Liver (tissue), 9 donors: ENCODE results near the gene ARFIP1. TPM values are rescaled to one million over a fixed set of nuclear protein-coding genes. Genes with fewer than 3 reads are reported as not detected.

Experiments
- DNase-seq: peaks from one replicate; pipeline ENCODE4 v3.0.0-alpha.2; 2017; ENCODE audit warnings: low spot score
- H3K27ac ChIP-seq, 2 donors: one replicate each; pipeline ENCODE4 v1.7.0; 2013; ENCODE audit warnings: inconsistent platforms in 2 of 2, low read length in 2 of 2, control low read depth in 1 of 2, low read depth in 1 of 2, mild to moderate bottlenecking in 1 of 2
- H3K27me3 ChIP-seq, 4 donors: one replicate each; pipeline versions ENCODE4 v1.6.1 to v1.7.0; 2013; ENCODE audit warnings: low read length in 3 of 4, inconsistent platforms in 1 of 4, mild to moderate bottlenecking in 1 of 4, moderate library complexity in 1 of 4; ENCODE audit not compliant: control insufficient read depth in 4 of 4, insufficient read depth in 4 of 4
- H3K36me3 ChIP-seq, 4 donors: one replicate each; pipeline versions ENCODE4 v1.6.1 to v1.7.0; 2013; ENCODE audit warnings: low read length in 3 of 4, mild to moderate bottlenecking in 3 of 4, low read depth in 1 of 4, moderate library complexity in 1 of 4; ENCODE audit not compliant: control insufficient read depth in 4 of 4, insufficient read depth in 3 of 4
- H3K4me1 ChIP-seq, 4 donors: one replicate each; pipeline versions ENCODE4 v1.6.1 to v1.7.0; 2013; ENCODE audit warnings: low read length in 3 of 4, mild to moderate bottlenecking in 3 of 4, moderate library complexity in 1 of 4; ENCODE audit not compliant: control insufficient read depth in 4 of 4, insufficient read depth in 4 of 4
- H3K4me3 ChIP-seq, 3 donors: one replicate each; pipeline versions ENCODE4 v1.6.1 to v1.7.0; 2013; ENCODE audit warnings: low read length in 3 of 3, control low read depth in 1 of 3, low read depth in 1 of 3, mild to moderate bottlenecking in 1 of 3
- H3K9ac ChIP-seq, 2 donors: one replicate each; pipeline ENCODE4 v1.7.0; 2013; ENCODE audit warnings: low read length in 2 of 2, mild to moderate bottlenecking in 2 of 2, moderate library complexity in 2 of 2, control low read depth in 1 of 2, low read depth in 1 of 2
- H3K9me3 ChIP-seq, 4 donors: one replicate each; pipeline versions ENCODE4 v1.6.1 to v1.7.0; 2013; ENCODE audit warnings: low read length in 3 of 4; ENCODE audit not compliant: control insufficient read depth in 4 of 4
- EGR1 ChIP-seq, 2 donors: IDR thresholded peaks; 2 replicates each; pipeline ENCODE4 v1.6.1; 2016 to 2018; ENCODE audit warnings: antibody characterized with exemption in 2 of 2, low read depth in 2 of 2
- FOXA1 ChIP-seq: IDR thresholded peaks from 2 replicates; pipeline ENCODE4 v1.6.1; 2016; ENCODE audit warnings: antibody characterized with exemption
- FOXA2 ChIP-seq: IDR thresholded peaks from 2 replicates; pipeline ENCODE4 v1.6.1; 2016; ENCODE audit warnings: antibody characterized with exemption
- HNF4A ChIP-seq, 2 donors: conservative IDR thresholded peaks; 2 replicates each; pipeline ENCODE4 v1.6.1; 2016; ENCODE audit warnings: antibody characterized with exemption in 2 of 2, mild to moderate bottlenecking in 2 of 2
- HNF4G ChIP-seq: IDR thresholded peaks from 2 replicates; pipeline ENCODE4 v1.6.1; 2016; ENCODE audit warnings: antibody characterized with exemption
- JUND ChIP-seq, 2 donors: IDR thresholded peaks; 2 replicates each; pipeline ENCODE4 v1.6.1; 2016; ENCODE audit warnings: antibody characterized with exemption in 2 of 2
- NR2F2 ChIP-seq: IDR thresholded peaks from 2 replicates; pipeline ENCODE4 v1.6.1; 2016; ENCODE audit warnings: antibody characterized with exemption
- RXRA ChIP-seq, 2 donors: IDR thresholded peaks; 2 replicates each; pipeline ENCODE4 v1.6.1; 2017 to 2018; ENCODE audit warnings: antibody characterized with exemption in 2 of 2, mild to moderate bottlenecking in 1 of 2
- SP1 ChIP-seq: IDR thresholded peaks from 2 replicates; pipeline ENCODE4 v1.6.1; 2018; ENCODE audit warnings: antibody characterized with exemption, mild to moderate bottlenecking
- TAF1 ChIP-seq: conservative IDR thresholded peaks from 2 replicates; pipeline ENCODE4 v1.6.1; 2016; ENCODE audit warnings: antibody characterized with exemption, mild to moderate bottlenecking
- YY1 ChIP-seq: IDR thresholded peaks from 2 replicates; pipeline ENCODE4 v1.6.1; 2016; ENCODE audit warnings: antibody characterized with exemption, mild to moderate bottlenecking
- WGBS: extraction: QIAGEN DNeasy Blood & Tissue Kit; methylation state at CpG from one replicate; pipeline ENCODE4 v1.1.7; 2013; 5-methylcytosine and 5-hydroxymethylcytosine counted together
- polyA plus RNA-seq, 2 donors: library from polyadenylated mRNA; stranded (reverse) in 1 of 2; unstranded in 1 of 2; fragments of 200-250 nt in 1 of 2; fragments of >200 nt in 1 of 2; fragmentation: Nextera tagmentation in 1 of 2; extraction: Ambion mirVana in 1 of 2; gene quantifications; one replicate each; pipeline versions ENCODE4 v1.2.1 to v1.2.3, GENCODE V29; 2013 to 2015
- total RNA-seq, 2 donors: library from RNA; depleted of rRNA; stranded (reverse); fragments of >200 nt; gene quantifications; one replicate each; pipeline ENCODE4 v1.2.3, GENCODE V29; 2014
- TF ChIP-seq, protein P1 (sequence below): fragments of 150-350 bp; IDR thresholded peaks from 2 replicates; pipeline ENCODE4 v1.5.1; 2017; ENCODE audit warnings: improper control_type of control experiment, low read depth, low read length; ENCODE audit not compliant: missing input control
- TF ChIP-seq, protein P2 (sequence below): IDR thresholded peaks from 2 replicates; pipeline ENCODE4 v1.6.1; 2016; ENCODE audit warnings: antibody characterized with exemption
- TF ChIP-seq, protein P3 (sequence below): IDR thresholded peaks from 2 replicates; pipeline ENCODE4 v1.6.1; 2016; ENCODE audit warnings: antibody characterized with exemption, mild to moderate bottlenecking
- TF ChIP-seq, protein P4 (sequence below): IDR thresholded peaks from 2 replicates; pipeline ENCODE4 v1.6.1; 2016; ENCODE audit warnings: antibody characterized with exemption
- TF ChIP-seq, protein P5 (sequence below): IDR thresholded peaks from 2 replicates; pipeline ENCODE4 v1.6.1; 2016; ENCODE audit warnings: antibody characterized with exemption
- donor health status: healthy.
- donor health status: healthy.
- donor health status: healthy.
- donor health status: healthy.
- donor health status: healthy.

The ARFIP1 gene
- total and polyA plus RNA-seq, 4 donors, result 6.8 to 16.8 (median 14.9) TPM

DNA sequence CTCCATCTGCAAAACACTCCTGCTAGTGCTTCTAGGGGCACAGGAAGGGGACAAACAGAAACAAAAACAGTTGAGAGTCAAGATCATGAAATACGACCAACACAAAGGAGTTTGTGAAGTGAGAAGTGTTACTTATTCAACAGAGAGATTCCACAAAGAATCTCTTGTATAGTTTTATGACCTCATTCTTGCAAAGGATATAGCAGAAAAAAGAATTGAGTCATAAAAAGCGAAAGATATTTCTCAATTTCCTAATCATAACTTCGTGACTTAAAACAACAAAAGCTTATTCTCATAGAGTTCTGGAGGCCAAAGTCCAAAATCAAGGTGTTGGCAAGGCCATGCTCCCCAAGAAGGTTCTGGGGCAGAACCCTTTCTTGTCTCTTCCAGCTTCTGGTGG, 40.9 kb upstream of the ARFIP1 start:
- Histone ChIP-seq H3K27me3 (no peaks in the 10 kb centered on the region), H3K4me1 (peaks cover 0 to 2% (median 0%) of the 10 kb centered on the region in 4 donors), H3K9ac (no peak overlapping the region), H3K27ac (no peak overlapping the region), H3K4me3 (no peak overlapping the region), H3K36me3 (no peaks in the 10 kb centered on the region), H3K9me3 (no peaks in the 10 kb centered on the region)
- no peak for DNase-seq
- TF ChIP-seq, protein P1, sequence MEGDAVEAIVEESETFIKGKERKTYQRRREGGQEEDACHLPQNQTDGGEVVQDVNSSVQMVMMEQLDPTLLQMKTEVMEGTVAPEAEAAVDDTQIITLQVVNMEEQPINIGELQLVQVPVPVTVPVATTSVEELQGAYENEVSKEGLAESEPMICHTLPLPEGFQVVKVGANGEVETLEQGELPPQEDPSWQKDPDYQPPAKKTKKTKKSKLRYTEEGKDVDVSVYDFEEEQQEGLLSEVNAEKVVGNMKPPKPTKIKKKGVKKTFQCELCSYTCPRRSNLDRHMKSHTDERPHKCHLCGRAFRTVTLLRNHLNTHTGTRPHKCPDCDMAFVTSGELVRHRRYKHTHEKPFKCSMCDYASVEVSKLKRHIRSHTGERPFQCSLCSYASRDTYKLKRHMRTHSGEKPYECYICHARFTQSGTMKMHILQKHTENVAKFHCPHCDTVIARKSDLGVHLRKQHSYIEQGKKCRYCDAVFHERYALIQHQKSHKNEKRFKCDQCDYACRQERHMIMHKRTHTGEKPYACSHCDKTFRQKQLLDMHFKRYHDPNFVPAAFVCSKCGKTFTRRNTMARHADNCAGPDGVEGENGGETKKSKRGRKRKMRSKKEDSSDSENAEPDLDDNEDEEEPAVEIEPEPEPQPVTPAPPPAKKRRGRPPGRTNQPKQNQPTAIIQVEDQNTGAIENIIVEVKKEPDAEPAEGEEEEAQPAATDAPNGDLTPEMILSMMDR, result no peak
- no peak for TF ChIP-seq SP1
- TF ChIP-seq TAF1, result no peak
- TF ChIP-seq EGR1 (IDR thresholded peaks at IDR 0.05; ENCODE audit: low read depth in 2 of 2), result no peak
- TF ChIP-seq NR2F2, result no peak
- TF ChIP-seq, protein P2, sequence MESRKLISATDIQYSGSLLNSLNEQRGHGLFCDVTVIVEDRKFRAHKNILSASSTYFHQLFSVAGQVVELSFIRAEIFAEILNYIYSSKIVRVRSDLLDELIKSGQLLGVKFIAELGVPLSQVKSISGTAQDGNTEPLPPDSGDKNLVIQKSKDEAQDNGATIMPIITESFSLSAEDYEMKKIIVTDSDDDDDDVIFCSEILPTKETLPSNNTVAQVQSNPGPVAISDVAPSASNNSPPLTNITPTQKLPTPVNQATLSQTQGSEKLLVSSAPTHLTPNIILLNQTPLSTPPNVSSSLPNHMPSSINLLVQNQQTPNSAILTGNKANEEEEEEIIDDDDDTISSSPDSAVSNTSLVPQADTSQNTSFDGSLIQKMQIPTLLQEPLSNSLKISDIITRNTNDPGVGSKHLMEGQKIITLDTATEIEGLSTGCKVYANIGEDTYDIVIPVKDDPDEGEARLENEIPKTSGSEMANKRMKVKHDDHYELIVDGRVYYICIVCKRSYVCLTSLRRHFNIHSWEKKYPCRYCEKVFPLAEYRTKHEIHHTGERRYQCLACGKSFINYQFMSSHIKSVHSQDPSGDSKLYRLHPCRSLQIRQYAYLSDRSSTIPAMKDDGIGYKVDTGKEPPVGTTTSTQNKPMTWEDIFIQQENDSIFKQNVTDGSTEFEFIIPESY, result no peak
- no peak for TF ChIP-seq FOXA2
- no peak for TF ChIP-seq RXRA (IDR thresholded peaks at IDR 0.05)
- no peak for TF ChIP-seq HNF4G
- TF ChIP-seq, protein P3, sequence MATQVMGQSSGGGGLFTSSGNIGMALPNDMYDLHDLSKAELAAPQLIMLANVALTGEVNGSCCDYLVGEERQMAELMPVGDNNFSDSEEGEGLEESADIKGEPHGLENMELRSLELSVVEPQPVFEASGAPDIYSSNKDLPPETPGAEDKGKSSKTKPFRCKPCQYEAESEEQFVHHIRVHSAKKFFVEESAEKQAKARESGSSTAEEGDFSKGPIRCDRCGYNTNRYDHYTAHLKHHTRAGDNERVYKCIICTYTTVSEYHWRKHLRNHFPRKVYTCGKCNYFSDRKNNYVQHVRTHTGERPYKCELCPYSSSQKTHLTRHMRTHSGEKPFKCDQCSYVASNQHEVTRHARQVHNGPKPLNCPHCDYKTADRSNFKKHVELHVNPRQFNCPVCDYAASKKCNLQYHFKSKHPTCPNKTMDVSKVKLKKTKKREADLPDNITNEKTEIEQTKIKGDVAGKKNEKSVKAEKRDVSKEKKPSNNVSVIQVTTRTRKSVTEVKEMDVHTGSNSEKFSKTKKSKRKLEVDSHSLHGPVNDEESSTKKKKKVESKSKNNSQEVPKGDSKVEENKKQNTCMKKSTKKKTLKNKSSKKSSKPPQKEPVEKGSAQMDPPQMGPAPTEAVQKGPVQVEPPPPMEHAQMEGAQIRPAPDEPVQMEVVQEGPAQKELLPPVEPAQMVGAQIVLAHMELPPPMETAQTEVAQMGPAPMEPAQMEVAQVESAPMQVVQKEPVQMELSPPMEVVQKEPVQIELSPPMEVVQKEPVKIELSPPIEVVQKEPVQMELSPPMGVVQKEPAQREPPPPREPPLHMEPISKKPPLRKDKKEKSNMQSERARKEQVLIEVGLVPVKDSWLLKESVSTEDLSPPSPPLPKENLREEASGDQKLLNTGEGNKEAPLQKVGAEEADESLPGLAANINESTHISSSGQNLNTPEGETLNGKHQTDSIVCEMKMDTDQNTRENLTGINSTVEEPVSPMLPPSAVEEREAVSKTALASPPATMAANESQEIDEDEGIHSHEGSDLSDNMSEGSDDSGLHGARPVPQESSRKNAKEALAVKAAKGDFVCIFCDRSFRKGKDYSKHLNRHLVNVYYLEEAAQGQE, result no peak
- no peak for TF ChIP-seq HNF4A (conservative IDR thresholded peaks at IDR 0.05)
- TF ChIP-seq YY1, result no peak
- WGBS, result 68% methylated on average over 3 of the region's 3 CpGs

DNA sequence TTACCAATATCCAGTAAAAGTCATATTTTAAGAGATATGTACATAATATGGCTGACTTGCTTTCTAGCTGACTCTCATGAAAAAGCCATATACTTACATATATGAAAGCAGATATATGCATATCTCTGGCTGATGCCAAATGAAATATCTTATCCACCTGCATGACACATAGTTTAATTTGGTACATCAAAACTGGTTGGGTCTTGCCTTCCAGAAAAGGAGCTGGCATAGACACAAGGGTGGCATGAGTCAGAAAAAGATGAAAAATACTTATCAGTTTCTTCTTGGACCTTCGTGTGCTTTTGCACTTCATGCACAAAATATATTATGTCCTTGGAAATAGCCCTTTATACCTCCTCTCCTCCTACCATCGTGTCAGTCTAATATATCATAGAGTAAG, 32.3 kb upstream of the ARFIP1 start:
- H3K4me1 ChIP-seq, result no peaks in the 10 kb centered on the region
- H3K9ac ChIP-seq, result no peak overlapping the region
- TF ChIP-seq FOXA1, result no peak
- no peak for TF ChIP-seq EGR1 (IDR thresholded peaks at IDR 0.05; ENCODE audit: low read depth in 2 of 2)
- TF ChIP-seq HNF4G, result no peak
- TF ChIP-seq, protein P4, sequence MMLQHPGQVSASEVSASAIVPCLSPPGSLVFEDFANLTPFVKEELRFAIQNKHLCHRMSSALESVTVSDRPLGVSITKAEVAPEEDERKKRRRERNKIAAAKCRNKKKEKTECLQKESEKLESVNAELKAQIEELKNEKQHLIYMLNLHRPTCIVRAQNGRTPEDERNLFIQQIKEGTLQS, result no peak
- TF ChIP-seq, protein P5, sequence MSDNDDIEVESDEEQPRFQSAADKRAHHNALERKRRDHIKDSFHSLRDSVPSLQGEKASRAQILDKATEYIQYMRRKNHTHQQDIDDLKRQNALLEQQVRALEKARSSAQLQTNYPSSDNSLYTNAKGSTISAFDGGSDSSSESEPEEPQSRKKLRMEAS, result no peak
- no peak for TF ChIP-seq JUND (IDR thresholded peaks at IDR 0.05)
- no peak for TF ChIP-seq HNF4A (conservative IDR thresholded peaks at IDR 0.05)
- TF ChIP-seq NR2F2, result no peak
- no peaks in the 10 kb centered on the region for H3K36me3 ChIP-seq
- H3K9me3 ChIP-seq, result peaks cover 0 to 13% (median 6%) of the 10 kb centered on the region in 4 donors
- no peaks in the 10 kb centered on the region for H3K27me3 ChIP-seq
- no peak for DNase-seq
- no peak overlapping the region for H3K4me3 ChIP-seq
- no peak overlapping the region for H3K27ac ChIP-seq
- WGBS, result 70% methylated on average over 2 of the region's 2 CpGs
